Activated naive CD4-positive, alpha-beta T cell treated with anti-CD3 and anti-CD28 coated beads, Interleukin-2, amount 50 U/mL, for 72 hours (primary cell): ENCODE data around the gene PCDH9. TPM values are rescaled to one million over a fixed set of nuclear protein-coding genes. Genes with fewer than 3 reads are reported as not detected.

Experiments
- ATAC-seq, 2 donors: fragments of 150-1000 bp; cut with Tn5 transposase; 2 replicates each; pipeline ENCODE4 v1.10.0; 2021; ENCODE audit warnings: mild to moderate bottlenecking in 2 of 2, moderate library complexity in 2 of 2
- DNase-seq, 2 donors: peaks; one replicate each; pipeline ENCODE4 v3.0.0; 2021 to 2022; ENCODE audit warnings: low spot score in 2 of 2
- H3K27ac Mint-ChIP-seq, 2 donors: one replicate each; pipeline ENCODE4 v1.8.0; 2022; ENCODE audit warnings: mild to moderate bottlenecking in 2 of 2, mixed read lengths in 2 of 2
- H3K36me3 Mint-ChIP-seq, 2 donors: one replicate each; pipeline ENCODE4 v1.8.0; 2022; ENCODE audit warnings: mixed read lengths in 2 of 2
- H3K9me3 Mint-ChIP-seq, 2 donors: one replicate each; pipeline ENCODE4 v1.8.0; 2022; ENCODE audit warnings: mixed read lengths in 2 of 2
- total RNA-seq, 2 donors: library from RNA; stranded (reverse); gene quantifications; one replicate each; pipeline ENCODE4 v1.2.3, GENCODE V29; 2022

PCDH9 gene, protein sequence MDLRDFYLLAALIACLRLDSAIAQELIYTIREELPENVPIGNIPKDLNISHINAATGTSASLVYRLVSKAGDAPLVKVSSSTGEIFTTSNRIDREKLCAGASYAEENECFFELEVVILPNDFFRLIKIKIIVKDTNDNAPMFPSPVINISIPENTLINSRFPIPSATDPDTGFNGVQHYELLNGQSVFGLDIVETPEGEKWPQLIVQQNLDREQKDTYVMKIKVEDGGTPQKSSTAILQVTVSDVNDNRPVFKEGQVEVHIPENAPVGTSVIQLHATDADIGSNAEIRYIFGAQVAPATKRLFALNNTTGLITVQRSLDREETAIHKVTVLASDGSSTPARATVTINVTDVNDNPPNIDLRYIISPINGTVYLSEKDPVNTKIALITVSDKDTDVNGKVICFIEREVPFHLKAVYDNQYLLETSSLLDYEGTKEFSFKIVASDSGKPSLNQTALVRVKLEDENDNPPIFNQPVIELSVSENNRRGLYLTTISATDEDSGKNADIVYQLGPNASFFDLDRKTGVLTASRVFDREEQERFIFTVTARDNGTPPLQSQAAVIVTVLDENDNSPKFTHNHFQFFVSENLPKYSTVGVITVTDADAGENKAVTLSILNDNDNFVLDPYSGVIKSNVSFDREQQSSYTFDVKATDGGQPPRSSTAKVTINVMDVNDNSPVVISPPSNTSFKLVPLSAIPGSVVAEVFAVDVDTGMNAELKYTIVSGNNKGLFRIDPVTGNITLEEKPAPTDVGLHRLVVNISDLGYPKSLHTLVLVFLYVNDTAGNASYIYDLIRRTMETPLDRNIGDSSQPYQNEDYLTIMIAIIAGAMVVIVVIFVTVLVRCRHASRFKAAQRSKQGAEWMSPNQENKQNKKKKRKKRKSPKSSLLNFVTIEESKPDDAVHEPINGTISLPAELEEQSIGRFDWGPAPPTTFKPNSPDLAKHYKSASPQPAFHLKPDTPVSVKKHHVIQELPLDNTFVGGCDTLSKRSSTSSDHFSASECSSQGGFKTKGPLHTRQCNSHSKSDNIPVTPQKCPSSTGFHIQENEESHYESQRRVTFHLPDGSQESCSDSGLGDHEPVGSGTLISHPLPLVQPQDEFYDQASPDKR (N-terminal part only)
- under 1 TPM; 0.16 to 0.48 TPM for total RNA-seq

DNA sequence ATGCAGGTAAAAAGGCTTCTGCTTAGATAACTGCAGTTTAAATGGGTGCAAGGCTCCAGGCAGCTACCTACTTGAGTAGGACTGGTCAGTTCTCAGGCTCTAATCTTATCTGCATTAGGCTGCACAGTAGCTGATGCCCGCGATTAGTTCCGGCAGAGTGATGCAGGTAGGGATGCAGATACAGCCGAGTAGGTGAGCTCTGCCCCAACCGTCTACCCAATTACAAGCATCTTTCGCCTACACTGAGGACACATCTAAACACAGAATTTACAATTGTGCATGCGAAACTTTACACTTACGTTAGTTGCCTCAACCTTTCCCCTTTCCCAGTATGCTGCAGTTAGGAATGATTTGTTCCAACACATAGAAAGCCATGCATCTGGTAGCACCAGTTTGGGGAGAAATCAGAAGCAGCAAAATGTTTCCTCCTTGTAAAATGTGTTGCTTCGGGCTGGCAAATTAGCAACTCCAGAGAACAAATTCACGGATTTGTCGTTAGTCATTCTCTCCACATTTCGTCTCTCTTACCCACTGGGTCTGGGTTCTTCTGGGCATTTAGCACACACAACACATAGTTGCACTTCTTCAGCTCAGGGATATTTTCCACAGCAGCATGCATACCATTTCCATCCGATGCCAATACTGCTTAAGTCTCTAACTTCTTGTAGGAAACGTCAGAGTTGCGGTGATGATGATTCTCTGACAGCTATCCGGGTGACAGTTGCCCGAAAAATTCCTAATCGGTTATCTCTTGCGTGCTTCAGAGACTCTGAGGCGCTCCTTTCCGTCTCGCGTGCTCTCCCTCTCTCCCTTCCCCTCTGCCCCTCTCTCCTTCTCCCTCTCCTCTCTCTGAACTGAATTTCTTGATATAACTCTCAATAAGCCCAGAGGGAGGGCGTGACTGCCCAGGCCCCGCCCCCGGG, at the start of gene PCDH9:
TSS of gene PCDH9 (minus strand) at position 856 of the 923 bp plus-strand sequence. CDS start 1,896 bp downstream, outside the sequence.
- Mint-ChIP-seq H3K27ac (peak within 1 kb of the TSS; percentile 35 to 46), H3K9me3 (no peaks in the 10 kb centered on the region), H3K36me3 (peaks cover 0 to 4% of the 10 kb centered on the region in 2 donors)
- no peak for DNase-seq
- no peak for ATAC-seq

GRCh38 chr13:67278235-67278634, 48.1 kb upstream of the PCDH9 start:
- DNase-seq (no peak), ATAC-seq (no peak)
- no peak overlapping the region for H3K27ac Mint-ChIP-seq
- H3K36me3 Mint-ChIP-seq = no peaks in the 10 kb centered on the region
- H3K9me3 Mint-ChIP-seq = peaks cover 0 to 7% of the 10 kb centered on the region in 2 donors

DNA sequence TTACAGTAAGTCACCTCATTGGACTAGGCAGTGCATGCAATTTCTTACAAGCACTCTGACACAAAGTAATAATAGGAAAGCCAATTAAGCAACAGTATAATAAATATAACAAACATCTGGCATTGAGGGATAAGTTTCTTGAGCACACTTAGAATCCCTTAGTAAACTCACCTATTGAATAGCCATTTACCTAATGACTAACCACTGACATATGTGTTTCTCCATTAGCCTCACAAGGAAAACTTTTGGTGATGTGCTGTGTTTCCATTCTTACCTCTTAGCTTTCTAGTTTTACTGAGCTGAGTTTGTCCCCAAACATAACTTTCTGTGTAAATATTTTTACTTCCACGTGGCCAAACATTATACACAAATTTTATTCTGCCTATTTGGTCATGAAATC, 47.4 kb upstream of the PCDH9 start:
- no peak for ATAC-seq
- Mint-ChIP-seq H3K9me3 (peaks cover 0 to 7% of the 10 kb centered on the region in 2 donors), H3K36me3 (no peaks in the 10 kb centered on the region), H3K27ac (no peak overlapping the region)
- no peak for DNase-seq

GRCh38 chr13:67275351-67275960, 45.3 kb upstream of the PCDH9 start:
- no peak for DNase-seq
- H3K9me3 Mint-ChIP-seq = peaks cover 0 to 7% of the 10 kb centered on the region in 2 donors
- ATAC-seq = no peak
- H3K27ac Mint-ChIP-seq = no peak overlapping the region
- no peaks in the 10 kb centered on the region for H3K36me3 Mint-ChIP-seq

- H3K27ac Mint-ChIP-seq = no peak overlapping the region
- no peaks in the 10 kb centered on the region for H3K36me3 Mint-ChIP-seq
- ATAC-seq (no peak), DNase-seq (no peak)
- H3K9me3 Mint-ChIP-seq = peaks cover 0 to 3% of the 10 kb centered on the region in 2 donors
Measured at GRCh38 chr13:67273001-67273400, 42.9 kb upstream of the PCDH9 start.

DNA sequence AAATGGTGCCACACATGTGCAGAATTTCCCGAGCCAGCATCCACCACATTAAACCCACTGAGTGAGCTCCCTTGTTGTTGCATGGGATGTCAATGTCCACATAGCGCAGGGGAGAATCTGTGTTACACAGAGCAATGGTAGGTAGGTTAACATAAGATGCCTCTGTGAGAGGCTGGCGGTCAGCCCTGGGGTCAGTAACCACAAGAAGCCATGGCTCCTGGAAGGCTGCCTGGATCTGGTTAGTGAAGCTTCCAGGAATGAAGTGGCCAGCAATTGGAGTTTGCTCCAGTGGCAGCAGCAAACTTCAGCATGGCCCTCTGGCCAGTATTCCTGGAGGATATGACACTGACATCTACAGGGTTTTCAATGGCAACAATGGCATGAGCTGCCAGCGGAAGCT, 37.0 kb upstream of the PCDH9 start:
- Mint-ChIP-seq H3K9me3 (no peaks in the 10 kb centered on the region), H3K36me3 (no peaks in the 10 kb centered on the region), H3K27ac (no peak overlapping the region)
- DNase-seq (no peak), ATAC-seq (no peak)

- DNase-seq (no peak), ATAC-seq (no peak)
- no peaks in the 10 kb centered on the region for H3K9me3 Mint-ChIP-seq
- H3K36me3 Mint-ChIP-seq = no peaks in the 10 kb centered on the region
- no peak overlapping the region for H3K27ac Mint-ChIP-seq
Measured at GRCh38 chr13:67259208-67259607, 29.1 kb upstream of the PCDH9 start.

GRCh38 chr13:67258482-67258881, 28.3 kb upstream of the PCDH9 start:
- Mint-ChIP-seq H3K27ac (no peak overlapping the region), H3K9me3 (no peaks in the 10 kb centered on the region), H3K36me3 (no peaks in the 10 kb centered on the region)
- ATAC-seq = peak in 1 of 2 donors; percentile 22
- DNase-seq = no peak

DNA sequence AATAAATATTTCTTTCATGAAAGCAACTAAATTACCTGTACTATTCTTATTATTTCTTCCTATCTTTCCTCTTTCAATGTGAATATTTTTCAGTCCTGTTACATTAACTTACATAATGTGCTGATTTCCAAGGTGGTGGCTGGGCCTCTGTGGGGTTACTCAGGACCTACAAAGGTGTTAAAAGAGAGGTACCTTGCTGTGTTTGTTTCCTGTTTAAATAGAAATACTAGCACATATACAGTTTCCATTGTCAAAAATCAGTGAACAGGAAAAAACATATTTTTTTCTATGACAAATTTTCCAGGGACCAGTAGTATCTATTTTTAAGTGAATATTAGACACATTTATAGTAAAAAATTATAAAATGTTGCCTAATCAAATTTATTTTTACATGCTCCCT, 8.7 kb upstream of the PCDH9 start:
- ATAC-seq = no peak
- no peak overlapping the region for H3K27ac Mint-ChIP-seq
- no peak for DNase-seq
- no peaks in the 10 kb centered on the region for H3K9me3 Mint-ChIP-seq
- no peaks in the 10 kb centered on the region for H3K36me3 Mint-ChIP-seq

DNA sequence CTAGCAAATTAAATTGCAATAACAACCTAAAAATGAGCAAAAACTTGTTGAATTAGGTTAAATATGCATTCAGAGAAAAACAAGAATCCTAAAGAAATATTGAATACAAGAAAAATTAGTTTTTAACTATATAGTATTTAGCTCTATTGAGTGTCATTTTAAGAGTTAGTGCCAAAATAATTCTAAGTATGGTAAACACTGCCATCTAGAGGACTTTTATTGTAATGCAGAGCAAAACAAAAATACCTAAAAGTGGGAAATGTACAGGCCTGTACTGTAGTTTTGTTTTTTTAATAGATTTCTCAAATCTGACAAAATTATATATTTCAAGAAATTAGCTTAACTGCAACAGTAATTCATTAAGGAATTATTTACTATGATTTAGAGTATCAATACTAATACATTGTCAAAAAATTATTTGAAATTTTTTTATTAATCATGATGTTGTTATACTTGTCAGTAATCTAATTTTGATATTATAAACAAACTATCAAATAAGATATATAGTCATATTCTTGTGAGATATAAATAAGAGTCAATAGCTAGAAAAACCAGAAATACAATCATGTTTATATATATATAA, 8.2 kb upstream of the PCDH9 start:
- Mint-ChIP-seq H3K36me3 (no peaks in the 10 kb centered on the region), H3K27ac (no peak overlapping the region)
- no peak for ATAC-seq

GRCh38 chr13:67235265-67235664, 5.1 kb upstream of the PCDH9 start:
- H3K36me3 Mint-ChIP-seq = peaks cover 0 to 4% of the 10 kb centered on the region in 2 donors
- no peak for ATAC-seq

More for the DNA sequence above, 8.2 kb upstream of the PCDH9 start:
- no peak for DNase-seq
- H3K9me3 Mint-ChIP-seq = no peaks in the 10 kb centered on the region

DNA sequence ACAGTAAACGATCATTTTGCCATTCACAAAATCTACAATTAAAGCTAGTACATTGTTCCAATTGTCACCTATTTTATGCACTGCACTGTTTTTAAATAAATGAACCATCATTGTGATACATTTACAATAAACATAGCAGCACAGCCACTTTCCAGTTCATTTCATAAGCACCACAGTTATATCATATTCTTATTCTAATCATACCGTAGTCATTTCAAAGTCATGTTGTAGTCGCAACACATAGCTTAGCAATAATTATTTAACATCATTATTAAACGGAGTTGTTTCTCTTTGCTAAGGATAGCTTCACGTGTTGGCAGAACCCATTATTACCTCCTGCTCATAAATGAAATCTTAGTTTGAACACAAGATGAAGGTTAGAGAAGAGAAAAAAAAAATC, 2.2 kb upstream of the PCDH9 start:
- DNase-seq = no peak
- Mint-ChIP-seq H3K27ac (no peak overlapping the region), H3K36me3 (peaks cover 0 to 4% of the 10 kb centered on the region in 2 donors), H3K9me3 (no peaks in the 10 kb centered on the region)
- ATAC-seq = no peak

More at GRCh38 chr13:67235265-67235664, 5.1 kb upstream of the PCDH9 start:
- no peak overlapping the region for H3K27ac Mint-ChIP-seq
- no peak for DNase-seq
- no peaks in the 10 kb centered on the region for H3K9me3 Mint-ChIP-seq

DNA sequence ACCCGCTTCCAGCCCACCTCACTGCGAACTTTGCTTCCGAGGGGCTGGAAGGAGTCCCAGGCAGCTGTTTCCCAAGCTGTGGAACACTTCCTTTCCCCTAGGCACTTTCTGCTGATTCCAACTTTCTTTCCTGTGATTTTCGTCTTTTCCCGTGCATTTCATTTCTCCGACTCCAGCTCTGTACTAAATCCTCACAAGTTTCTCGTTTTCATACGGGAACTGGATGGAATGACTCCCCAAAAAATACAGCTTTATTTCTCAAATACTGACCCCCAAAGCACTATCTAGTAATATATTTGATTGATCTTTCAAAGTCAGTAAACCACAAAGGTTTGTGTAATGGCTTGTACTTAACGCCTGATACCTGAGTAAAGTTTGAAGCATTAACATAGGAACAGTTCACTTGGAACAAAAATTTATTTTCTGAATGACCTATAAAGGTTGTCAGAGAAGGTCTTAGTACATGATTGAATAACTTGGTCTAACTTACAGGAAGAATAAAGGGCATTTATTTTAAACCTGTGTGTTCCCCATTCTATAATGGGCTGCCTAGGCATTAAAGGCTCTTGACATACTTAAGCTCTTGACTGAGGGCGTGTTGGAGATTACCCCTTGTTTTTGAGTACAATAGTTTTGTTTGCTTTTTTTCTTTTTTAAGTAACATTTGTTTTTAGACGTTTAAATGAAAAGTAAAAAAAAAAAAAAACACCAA, 1.3 kb upstream of the PCDH9 start:
- DNase-seq (no peak), ATAC-seq (no peak)
- Mint-ChIP-seq H3K27ac (peak overlapping the region in 1 of 2 donors; percentile 35), H3K36me3 (peaks cover 0 to 4% of the 10 kb centered on the region in 2 donors), H3K9me3 (no peaks in the 10 kb centered on the region)

DNA sequence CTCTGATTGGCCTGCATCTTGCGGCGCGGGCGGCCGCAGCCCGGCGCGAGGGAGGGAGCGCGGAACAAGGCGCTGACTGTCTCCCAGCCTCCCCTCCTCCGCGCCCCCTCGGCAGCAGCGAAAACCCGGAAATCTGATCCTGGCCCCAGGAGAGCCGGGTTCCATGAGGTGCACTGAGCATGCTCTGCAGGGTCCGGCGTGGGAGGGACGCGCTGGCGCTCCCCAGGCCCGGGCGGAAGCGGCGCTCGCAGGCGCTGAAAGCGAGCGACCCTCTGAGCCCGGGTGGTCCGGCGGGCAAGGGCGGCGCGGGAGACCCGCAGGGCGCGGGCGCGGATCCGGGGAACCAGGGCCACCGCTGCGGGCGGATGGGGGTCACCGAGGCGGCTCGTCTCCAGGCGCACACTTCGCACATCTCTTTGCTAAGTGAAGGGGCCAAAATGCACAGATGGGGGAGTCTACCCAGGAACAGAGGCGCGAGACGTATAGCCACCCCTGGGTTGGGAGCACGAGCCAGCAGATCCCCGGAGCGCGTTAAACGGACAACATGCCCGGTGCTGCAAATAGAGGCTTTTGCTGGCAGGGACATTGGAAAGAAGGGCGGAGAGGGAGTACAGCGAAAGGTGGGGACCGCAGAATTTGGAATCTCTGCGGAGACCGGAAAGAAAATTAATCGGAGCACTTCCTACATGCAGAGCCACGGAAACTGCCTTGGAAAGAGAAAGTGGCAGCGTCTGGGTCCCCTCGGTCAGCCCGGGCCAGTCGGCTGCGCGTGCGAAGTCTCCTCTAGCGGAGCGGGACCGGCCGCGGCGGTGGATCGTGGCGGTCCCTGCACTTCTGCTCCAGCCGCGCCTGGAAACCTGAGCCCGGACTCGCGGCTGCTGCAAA, 510 bp upstream of the PCDH9 start:
- Mint-ChIP-seq H3K9me3 (no peaks in the 10 kb centered on the region), H3K27ac (peak overlapping the region; percentile 35 to 46), H3K36me3 (peaks cover 0 to 4% of the 10 kb centered on the region in 2 donors)
- DNase-seq = peak; percentile 89
- peak; percentile 95 to 99 for ATAC-seq
